Nephron progenitor cell (in vitro differentiated cells): ENCODE measurements around the gene MACC1.
A peak's percentile ranks its signal among the peaks of the same experiment; 100 is the strongest.

ENCODE experiments used
- DNase-seq: peaks from one replicate; pipeline ENCODE4 v3.0.0; 2021
- H3K27ac Mint-ChIP-seq: 2 replicates; pipeline ENCODE4 v1.8.0; 2021; ENCODE audit warnings: mild to moderate bottlenecking, moderate library complexity, mixed read lengths
- H3K27me3 Mint-ChIP-seq: 2 replicates; pipeline ENCODE4 v1.8.0; 2021; ENCODE audit warnings: mild to moderate bottlenecking, low read depth, mixed read lengths; ENCODE audit not compliant: poor library complexity
- H3K36me3 Mint-ChIP-seq: 2 replicates; pipeline ENCODE4 v1.8.0; 2021; ENCODE audit warnings: low read depth, mixed read lengths
- H3K4me1 Mint-ChIP-seq: 2 replicates; pipeline ENCODE4 v1.8.0; 2021; ENCODE audit warnings: mixed read lengths
- H3K4me3 Mint-ChIP-seq: 2 replicates; pipeline ENCODE4 v1.8.0; 2021; ENCODE audit warnings: mild to moderate bottlenecking, moderate library complexity, mixed read lengths
- H3K9me3 Mint-ChIP-seq: 2 replicates; pipeline ENCODE4 v1.8.0; 2021; ENCODE audit warnings: mild to moderate bottlenecking, moderate library complexity, mixed read lengths
- CTCF ChIP-seq: fragments of 200-600 bp; sonication (generic); IDR thresholded peaks from 2 replicates; pipeline ENCODE4 v1.5.0; 2021; ENCODE audit warnings: antibody characterized with exemption

The MACC1 gene

GRCh38 chr7:20200361-20200760 is 16.8 kb downstream of the MACC1 start:
- H3K4me3 Mint-ChIP-seq: no peak overlapping the region
- no peaks in the 10 kb centered on the region for H3K27me3 Mint-ChIP-seq
- no peak for TF ChIP-seq CTCF
- no peaks in the 10 kb centered on the region for H3K36me3 Mint-ChIP-seq
- no peak for DNase-seq
- H3K4me1 Mint-ChIP-seq: peaks cover 25% of the 10 kb centered on the region
- H3K9me3 Mint-ChIP-seq: no peaks in the 10 kb centered on the region
- no peak overlapping the region for H3K27ac Mint-ChIP-seq

GRCh38 chr7:20199015-20199737 is 18.0 kb downstream of the MACC1 start:
- H3K27ac Mint-ChIP-seq: peak overlapping the region; percentile 36
- H3K9me3 Mint-ChIP-seq: no peaks in the 10 kb centered on the region
- no peaks in the 10 kb centered on the region for H3K27me3 Mint-ChIP-seq
- TF ChIP-seq CTCF: no peak
- H3K36me3 Mint-ChIP-seq: no peaks in the 10 kb centered on the region
- no peak for DNase-seq
- peaks cover 29% of the 10 kb centered on the region for H3K4me1 Mint-ChIP-seq
- no peak overlapping the region for H3K4me3 Mint-ChIP-seq

GRCh38 chr7:20198260-20198659 is 18.9 kb downstream of the MACC1 start:
- no peak overlapping the region for H3K27ac Mint-ChIP-seq
- no peaks in the 10 kb centered on the region for H3K27me3 Mint-ChIP-seq
- DNase-seq: no peak
- H3K36me3 Mint-ChIP-seq: no peaks in the 10 kb centered on the region
- no peaks in the 10 kb centered on the region for H3K9me3 Mint-ChIP-seq
- TF ChIP-seq CTCF: no peak
- H3K4me3 Mint-ChIP-seq: no peak overlapping the region
- H3K4me1 Mint-ChIP-seq: peaks cover 29% of the 10 kb centered on the region

- no peaks in the 10 kb centered on the region for H3K9me3 Mint-ChIP-seq
- H3K27ac Mint-ChIP-seq: no peak overlapping the region
- no peaks in the 10 kb centered on the region for H3K27me3 Mint-ChIP-seq
- H3K36me3 Mint-ChIP-seq: no peaks in the 10 kb centered on the region
- H3K4me3 Mint-ChIP-seq: no peak overlapping the region
- TF ChIP-seq CTCF: peak; percentile 21
- DNase-seq: no peak
- H3K4me1 Mint-ChIP-seq: peaks cover 29% of the 10 kb centered on the region
Measured at GRCh38 chr7:20197837-20198236, 19.3 kb downstream of the MACC1 start.

- Mint-ChIP-seq H3K9me3 (no peaks in the 10 kb centered on the region), H3K27ac (no peak overlapping the region), H3K27me3 (no peaks in the 10 kb centered on the region), H3K36me3 (no peaks in the 10 kb centered on the region), H3K4me3 (no peak overlapping the region), H3K4me1 (peaks cover 29% of the 10 kb centered on the region)
- TF ChIP-seq CTCF: no peak
- no peak for DNase-seq
Measured at GRCh38 chr7:20197125-20197748, 19.9 kb downstream of the MACC1 start.
